ENCODE results near the gene NDUFA8.

- TF ChIP-seq CTCF (IDR thresholded peaks at IDR 0.05) (no peak), EP300 (IDR thresholded peaks at IDR 0.05) (no peak), POLR2A (IDR thresholded peaks at IDR 0.05; ENCODE audit: low read depth) (no peak)
These were observed 12.6 kb upstream of the NDUFA8 start for GRCh38 chr9:122172131-122172530.

All from esophagus muscularis mucosa (tissue), 4 donors.